T47D (cell line): ENCODE data around the gene PANK2.
A peak's percentile ranks its signal among the peaks of the same experiment; 100 is the strongest.

Experiments
- DNase-seq, 2 experiments: peaks; one replicate each; pipeline versions ENCODE4 v3.0.0 to v3.0.0-alpha.2; 2011 to 2012; ENCODE audit warnings: low read depth in 1 of 2, low spot score in 1 of 2
- JUND ChIP-seq: IDR thresholded peaks from 2 replicates; pipeline ENCODE4 v1.6.1; 2012; ENCODE audit warnings: low read depth
- in situ Hi-C: cut with HindIII; loops from 2 replicates; pipeline ENCODE4 v1.10.0; 2016; ENCODE audit warnings: low sequenced_read_pairs, low pct_unique_long_range_greater_than_20kb

Gene PANK2

DNA sequence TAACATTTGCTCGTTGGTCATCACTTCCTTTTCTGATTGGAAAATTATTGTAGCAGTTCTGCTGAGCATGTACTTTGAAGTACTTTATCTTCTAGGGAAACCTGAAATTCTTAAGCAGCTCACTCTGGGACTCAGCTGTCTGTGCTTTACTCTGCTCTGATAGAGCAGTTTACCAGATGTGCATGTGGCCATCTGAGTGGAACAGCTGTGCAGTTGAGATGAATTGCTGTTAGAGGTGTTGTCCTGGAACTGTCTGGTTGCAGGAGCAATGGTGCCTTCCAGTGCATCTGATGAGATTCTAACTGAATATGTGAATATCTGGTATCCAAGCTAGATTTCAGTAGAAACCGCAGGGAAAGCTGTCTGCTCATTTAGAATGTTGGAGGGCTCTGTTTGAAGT lies 27.2 kb downstream of the PANK2 start:
- no peak for DNase-seq
- in situ Hi-C loops: no loop called here
- no peak for TF ChIP-seq JUND

- in situ Hi-C loops: no loop called here
- no peak for TF ChIP-seq JUND
- no peak for DNase-seq
Observed at GRCh38 chr20:3919352-3919751, 30.2 kb downstream of the PANK2 start.

DNA sequence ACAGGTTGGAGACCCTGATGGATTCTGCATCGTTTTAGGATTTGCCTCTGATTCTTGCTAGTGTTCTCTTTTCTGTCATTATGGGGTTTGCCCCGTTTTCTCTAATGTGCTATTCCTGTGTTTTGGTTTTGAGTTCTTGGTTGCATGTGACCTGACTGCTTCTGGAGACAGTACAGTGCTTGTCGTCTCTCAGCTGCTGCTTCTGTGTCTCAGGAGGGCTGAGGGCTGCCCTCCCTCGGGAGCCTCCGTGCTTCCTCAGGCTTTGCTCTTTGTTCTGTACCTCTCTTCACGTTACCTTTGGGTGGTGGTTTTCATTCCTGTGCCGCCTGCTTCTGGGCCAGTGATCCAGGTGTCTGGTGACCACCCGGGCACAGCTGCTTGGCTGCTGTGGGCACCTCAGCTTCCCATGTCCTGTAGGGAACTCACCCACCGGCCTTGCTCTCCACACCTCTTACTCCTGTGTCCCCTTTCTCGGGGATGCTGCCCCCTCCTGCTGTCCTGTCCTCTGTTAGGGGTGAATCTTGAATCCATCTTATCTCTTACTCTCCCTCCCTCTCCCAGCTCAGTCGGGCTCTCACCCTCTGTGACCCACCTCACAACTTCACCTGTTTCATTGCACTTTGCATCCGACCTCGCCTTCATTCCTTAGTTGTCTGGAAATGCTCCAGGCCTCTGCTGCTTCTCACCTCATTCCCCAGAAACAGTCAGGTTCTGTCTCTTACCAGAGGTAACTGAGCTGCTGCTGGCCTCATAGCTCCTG lies 33.2 kb downstream of the PANK2 start:
- no peak for DNase-seq
- in situ Hi-C loops: no loop called here
- no peak for TF ChIP-seq JUND

DNA sequence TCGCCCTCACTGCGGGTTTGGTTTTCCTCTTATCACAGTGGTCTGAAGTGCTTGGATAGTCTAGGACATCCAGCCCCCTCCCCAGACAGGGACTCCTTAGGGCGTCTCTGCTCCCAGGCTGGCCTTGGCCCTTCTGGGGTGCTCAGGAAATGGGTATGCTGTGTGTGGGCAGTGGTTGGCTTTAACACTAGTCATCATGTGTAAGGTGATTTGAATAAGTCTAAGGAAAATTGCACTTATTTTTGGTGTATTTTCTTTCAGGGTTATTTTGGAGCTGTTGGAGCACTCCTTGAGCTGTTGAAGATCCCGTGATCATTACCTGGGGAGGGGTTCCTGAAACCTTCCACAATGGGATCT lies 33.8 kb downstream of the PANK2 start:
- no peak for TF ChIP-seq JUND
- in situ Hi-C loops: no loop called here
- no peak for DNase-seq

DNA sequence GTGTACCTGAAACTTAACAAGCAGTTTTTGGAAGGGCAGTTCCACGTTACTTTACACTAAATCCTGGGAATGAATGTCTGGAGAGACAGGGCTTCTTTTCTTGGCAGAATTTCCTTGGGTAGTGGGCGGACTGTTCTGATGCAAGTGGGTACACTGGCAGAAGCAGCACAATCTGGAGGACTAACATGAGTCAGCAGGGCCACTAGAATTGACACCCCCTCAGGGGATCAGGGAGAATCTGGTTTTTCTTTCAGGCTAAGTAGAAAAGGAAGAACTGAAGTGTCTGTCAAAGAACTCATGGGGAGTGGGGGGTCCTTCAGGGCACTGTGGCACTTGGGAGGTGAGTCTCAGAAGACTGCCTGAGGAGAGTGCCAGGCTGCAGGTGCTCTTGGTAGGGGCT lies 34.6 kb downstream of the PANK2 start:
- TF ChIP-seq JUND: no peak
- in situ Hi-C loops: no loop called here
- no peak for DNase-seq

GRCh38 chr20:3924304-3925112 lies 35.3 kb downstream of the PANK2 start:
- no peak for DNase-seq
- no peak for TF ChIP-seq JUND
- in situ Hi-C loops: no loop called here

DNA sequence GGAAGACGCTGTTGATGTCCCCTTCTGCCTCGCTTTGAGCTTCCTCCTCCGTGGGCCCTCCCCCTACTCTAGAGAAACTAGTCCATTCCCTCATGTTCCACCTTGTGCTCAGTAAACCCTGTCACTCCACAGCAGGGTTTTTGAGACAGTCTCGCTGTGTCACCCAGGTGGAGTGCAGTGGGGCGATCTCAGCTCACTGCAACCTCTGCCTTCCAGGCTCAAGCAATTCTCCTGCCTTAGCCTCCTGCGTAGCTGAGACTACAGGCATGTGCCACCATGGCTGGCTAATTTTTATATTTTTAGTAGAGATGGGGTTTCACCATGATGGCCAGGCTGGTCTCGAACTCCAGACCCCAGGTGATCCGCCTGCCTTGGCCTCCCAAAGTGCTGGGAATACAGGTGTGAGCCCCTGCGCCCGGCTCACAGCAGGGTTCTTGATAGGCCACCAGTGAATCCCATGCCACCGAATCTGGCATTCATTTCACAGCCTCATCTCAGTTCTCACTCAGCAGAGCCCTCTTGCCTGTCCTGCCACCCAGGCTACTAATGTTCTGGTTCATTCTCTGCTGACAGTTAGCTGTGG lies 36.0 kb downstream of the PANK2 start:
- no peak for DNase-seq
- TF ChIP-seq JUND: no peak
- in situ Hi-C loops: no loop called here

GRCh38 chr20:3925899-3926638 lies 36.9 kb downstream of the PANK2 start:
- TF ChIP-seq JUND: no peak
- no peak for DNase-seq
- in situ Hi-C loops: no loop called here

DNA sequence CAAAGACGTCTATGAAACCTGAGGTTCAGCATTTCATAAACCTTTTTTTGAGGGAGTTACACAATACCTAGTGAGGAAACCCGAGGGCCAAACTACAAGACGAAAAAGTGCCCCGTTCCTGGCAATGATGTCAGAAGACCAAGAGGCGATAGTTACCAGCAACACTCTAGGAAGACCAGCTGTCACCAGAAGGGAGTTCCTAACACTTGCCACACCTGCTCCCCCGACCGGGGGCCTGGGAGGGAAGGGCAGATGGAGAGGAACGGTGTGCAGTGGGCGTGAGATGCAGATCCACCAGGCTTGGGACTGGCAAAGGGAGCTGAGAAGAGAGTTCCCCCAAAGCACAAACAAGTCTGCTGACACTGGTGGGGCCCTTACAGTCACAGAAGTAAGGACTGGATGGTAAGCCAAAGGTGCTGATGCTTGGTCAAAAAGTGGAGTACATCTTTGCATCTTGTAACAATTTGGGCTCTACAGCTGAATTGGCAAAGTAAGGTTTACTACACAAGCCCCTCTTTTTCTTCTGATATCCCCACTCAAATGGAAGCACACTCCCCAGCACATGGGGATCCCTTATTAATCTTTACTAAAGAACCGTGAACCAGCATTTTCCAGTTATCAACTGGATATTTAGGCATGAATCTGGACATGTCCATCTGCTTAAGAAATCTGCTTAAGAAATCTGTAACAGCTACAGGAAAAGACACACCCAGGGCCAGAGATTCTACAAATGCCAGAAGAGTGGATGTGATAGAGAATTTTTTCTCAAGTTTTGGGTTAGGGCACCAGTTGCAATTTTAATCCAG lies 38.5 kb downstream of the PANK2 start:
- no peak for TF ChIP-seq JUND
- in situ Hi-C loops: no loop called here
- no peak for DNase-seq

GRCh38 chr20:3929713-3930060 lies 40.5 kb downstream of the PANK2 start:
- DNase-seq: no peak
- in situ Hi-C loops: no loop called here
- no peak for TF ChIP-seq JUND

DNA sequence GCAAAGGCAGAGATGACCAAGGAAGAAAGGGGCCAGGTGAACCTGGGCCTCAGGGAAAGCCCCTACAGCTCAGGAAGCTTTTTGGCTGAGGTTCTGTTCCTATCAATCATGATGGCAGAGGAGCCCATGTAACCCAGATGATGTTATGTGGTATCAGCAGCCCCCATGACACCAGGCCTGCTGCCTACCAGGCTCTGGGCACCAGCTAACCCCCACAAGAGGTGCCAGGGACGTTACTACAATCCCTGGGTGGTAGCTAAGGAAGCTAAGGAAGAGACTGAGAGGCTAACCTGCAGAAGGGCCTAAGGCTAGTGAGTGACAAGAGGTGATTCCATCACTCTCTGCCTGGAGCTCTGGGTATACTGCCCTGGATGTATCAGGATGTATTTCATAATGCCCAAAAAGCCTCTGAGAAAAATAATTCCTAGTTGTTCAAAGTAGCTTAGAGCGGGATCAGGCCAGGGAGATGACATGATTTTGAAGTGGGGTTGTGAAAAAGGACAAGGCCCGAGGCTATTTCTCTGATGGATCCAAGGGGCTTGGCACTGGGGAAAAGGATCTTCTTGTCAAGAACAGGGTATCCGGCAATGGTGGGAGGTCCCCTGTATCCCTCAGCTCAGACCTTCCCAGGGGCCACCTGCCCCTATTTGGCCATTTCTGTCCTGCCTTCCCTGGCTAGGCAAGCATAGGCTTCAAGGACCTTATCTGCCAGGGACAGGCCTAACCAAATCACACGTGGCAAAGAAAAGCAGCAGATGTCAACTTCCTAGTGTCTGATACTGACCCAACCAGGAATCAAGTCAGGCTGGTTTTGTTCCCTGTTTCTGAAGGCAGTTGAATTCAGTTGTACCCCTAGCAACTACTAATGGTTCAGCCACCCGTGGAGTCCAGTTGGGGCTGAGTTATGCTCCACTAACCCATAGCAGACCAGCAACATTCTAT lies 41.3 kb downstream of the PANK2 start:
- in situ Hi-C loops: no loop called here
- 0 out of 2 replicates have a peak, but pooled peaks have one; percentile 23 for TF ChIP-seq JUND
- peak in 1 of 2 experiments; percentile 29 for DNase-seq

DNA sequence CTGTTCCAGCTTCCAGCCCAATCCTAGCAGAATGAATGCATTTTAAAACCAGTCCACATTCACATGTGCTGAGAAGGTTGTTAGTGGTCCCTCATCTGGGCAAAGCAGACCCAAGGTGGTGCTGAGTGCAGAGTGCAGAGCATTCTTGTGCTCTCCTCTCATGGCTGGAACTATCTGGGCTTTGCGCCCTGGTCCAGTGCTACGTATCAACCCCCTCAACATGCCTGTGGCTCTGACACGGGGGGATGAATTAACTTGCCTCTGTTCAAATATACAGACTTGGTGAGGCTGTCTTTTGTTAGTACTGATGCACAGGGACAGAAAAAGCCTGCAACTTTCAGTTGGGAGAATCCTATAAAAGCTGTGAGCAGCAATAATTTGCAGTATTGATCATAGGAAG lies 42.5 kb downstream of the PANK2 start:
- in situ Hi-C loops: no loop called here
- no peak for TF ChIP-seq JUND
- DNase-seq: no peak
